Measurements from ENCODE around the gene CPNE5. TPM values are rescaled to one million over a fixed set of nuclear protein-coding genes. Genes with fewer than 3 reads are reported as not detected.

The CPNE5 gene
- total RNA-seq, 4 donors from 2014 or later = 0.39 to 3.0 (median 1.4) TPM

GRCh38 chr6:36843170-36843569 is 3.9 kb upstream of the CPNE5 start:
- no peak for DNase-seq (ENCODE audit: low spot score in 2 of 2)
- Histone ChIP-seq H3K27me3 (peaks cover 0 to 20% of the 10 kb centered on the region in 2 donors), H3K4me3 (no peak overlapping the region), H3K9me3 (no peaks in the 10 kb centered on the region), H3K36me3 (no peaks in the 10 kb centered on the region), H3K4me1 (peaks cover 0 to 24% (median 20%) of the 10 kb centered on the region in 4 donors), H3K27ac (no peak overlapping the region)
- WGBS, 2 donors = 88 to 94% methylated on average over 4 of the region's 4 CpGs
- TF ChIP-seq CTCF (IDR thresholded peaks at IDR 0.05) (no peak), POLR2A (IDR thresholded peaks at IDR 0.05) (no peak), EP300 (IDR thresholded peaks at IDR 0.05) (no peak)

- WGBS, 2 donors = 79 to 91% methylated on average over 2 of the region's 2 CpGs
- Histone ChIP-seq H3K4me1 (peaks cover 0 to 24% (median 20%) of the 10 kb centered on the region in 4 donors), H3K27me3 (peaks cover 0 to 26% of the 10 kb centered on the region in 2 donors), H3K27ac (no peak overlapping the region), H3K36me3 (no peaks in the 10 kb centered on the region), H3K9me3 (no peaks in the 10 kb centered on the region), H3K4me3 (no peak overlapping the region)
- TF ChIP-seq CTCF (IDR thresholded peaks at IDR 0.05) (no peak), POLR2A (IDR thresholded peaks at IDR 0.05) (no peak), EP300 (IDR thresholded peaks at IDR 0.05) (no peak)
- DNase-seq (ENCODE audit: low spot score in 2 of 2) = no peak
These were observed 2.5 kb upstream of the CPNE5 start for GRCh38 chr6:36841756-36842155.

- Histone ChIP-seq H3K27me3 (peaks cover 0 to 26% of the 10 kb centered on the region in 2 donors), H3K4me3 (peak overlapping the region; percentile 26 to 56 (median 47)), H3K27ac (no peak overlapping the region), H3K9me3 (no peaks in the 10 kb centered on the region), H3K4me1 (peaks cover 0 to 24% (median 20%) of the 10 kb centered on the region in 4 donors), H3K36me3 (no peaks in the 10 kb centered on the region)
- WGBS, 2 donors = 22 to 26% methylated on average over 23 to 31 of the region's 44 CpGs
- DNase-seq (ENCODE audit: low spot score in 2 of 2) = no peak
- TF ChIP-seq POLR2A (IDR thresholded peaks at IDR 0.05) (no peak), EP300 (IDR thresholded peaks at IDR 0.05) (no peak), CTCF (IDR thresholded peaks at IDR 0.05) (no peak)
These were observed 1.5 kb upstream of the CPNE5 start for GRCh38 chr6:36840432-36841403.

GRCh38 chr6:36839749-36840431 is 646 bp upstream of the CPNE5 start:
- Histone ChIP-seq H3K9me3 (no peaks in the 10 kb centered on the region), H3K27me3 (peaks cover 0 to 26% of the 10 kb centered on the region in 2 donors), H3K4me1 (peaks cover 0 to 24% (median 20%) of the 10 kb centered on the region in 4 donors), H3K4me3 (peak overlapping the region; percentile 26 to 56 (median 47)), H3K27ac (no peak overlapping the region), H3K36me3 (no peaks in the 10 kb centered on the region)
- no peak for DNase-seq (ENCODE audit: low spot score in 2 of 2)
- TF ChIP-seq CTCF (IDR thresholded peaks at IDR 0.05) (no peak), EP300 (IDR thresholded peaks at IDR 0.05) (no peak), POLR2A (IDR thresholded peaks at IDR 0.05) (no peak)
- WGBS, 2 donors = 1% methylated on average over 18 to 57 of the region's 70 CpGs
